GM18861 (cell line): Measurements from ENCODE around the gene USP22.

Experiments
- ATAC-seq: cut with Tn5 transposase; IDR thresholded peaks from one replicate; pipeline ENCODE4 v1.9.1; 2021; ENCODE audit not compliant: unreplicated experiment

Gene USP22

GRCh38 chr17:21021208-21021803 lies 21.5 kb downstream of the USP22 start:
- no peak for ATAC-seq

DNA sequence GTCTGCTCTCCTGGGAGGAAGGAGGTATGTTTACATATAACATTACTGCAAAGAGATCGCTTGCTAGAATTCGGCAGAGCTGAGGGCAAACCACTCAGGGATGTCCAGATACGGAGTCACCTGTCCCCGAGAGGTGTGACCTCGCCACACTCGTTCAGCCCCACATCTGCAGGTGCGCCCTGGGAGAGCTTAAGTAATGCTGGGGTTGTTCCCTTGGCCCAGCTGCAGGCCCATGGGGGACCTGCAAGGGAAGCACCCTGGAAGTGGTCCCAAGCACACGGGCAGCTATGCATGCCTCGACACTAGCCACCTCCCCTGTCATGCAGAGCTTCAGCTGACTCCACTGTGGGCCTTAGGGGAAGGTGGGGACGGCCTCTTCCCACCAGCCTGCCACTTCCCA lies 22.2 kb downstream of the USP22 start:
- ATAC-seq = no peak

GRCh38 chr17:21019976-21020586 lies 22.7 kb downstream of the USP22 start:
- no peak for ATAC-seq

- no peak for ATAC-seq
These were observed 23.9 kb downstream of the USP22 start for GRCh38 chr17:21018894-21019293.

DNA sequence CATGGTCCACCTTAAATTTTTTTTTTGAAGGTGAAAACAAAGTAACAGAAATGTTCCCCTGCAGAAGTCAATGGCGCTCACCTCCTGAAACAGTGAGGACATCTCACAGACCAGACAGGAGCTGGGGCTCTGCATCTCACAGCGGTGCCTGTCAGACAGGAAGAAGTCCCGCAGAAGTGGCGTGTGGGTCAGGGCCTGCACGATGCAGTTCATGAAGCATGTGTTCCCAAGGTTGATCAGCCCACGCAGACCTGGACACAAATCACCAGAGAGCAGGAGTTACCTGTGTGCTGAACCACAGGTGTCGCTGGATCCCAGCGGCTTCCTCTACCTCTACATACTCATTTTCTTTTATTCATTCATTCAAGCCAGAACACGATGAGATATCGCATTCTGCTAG lies 24.9 kb downstream of the USP22 start:
- no peak for ATAC-seq

- ATAC-seq = no peak
These were observed 25.6 kb downstream of the USP22 start for GRCh38 chr17:21017256-21017655.

DNA sequence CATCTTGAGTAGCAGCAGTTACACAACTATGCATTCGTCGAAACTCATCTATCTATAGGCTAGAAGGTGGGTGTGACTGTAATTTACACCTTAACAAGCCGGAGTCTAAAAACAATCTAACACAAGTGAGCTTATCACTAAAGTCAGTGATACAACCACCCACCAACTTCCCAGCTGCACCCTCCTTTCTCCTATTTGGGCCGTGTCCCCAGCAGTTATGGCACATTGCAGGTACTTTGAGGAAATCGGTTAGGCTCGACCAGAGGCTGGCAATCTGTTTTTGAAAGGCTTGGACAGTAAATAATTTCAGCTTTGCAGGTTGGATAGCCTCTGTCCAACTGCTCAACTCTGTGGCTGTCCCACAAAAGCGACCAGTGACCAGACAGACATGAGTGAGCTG lies 26.0 kb downstream of the USP22 start:
- ATAC-seq = no peak

GRCh38 chr17:21015564-21015963 lies 27.2 kb downstream of the USP22 start:
- ATAC-seq = no peak

- ATAC-seq = no peak
These were observed 28.3 kb downstream of the USP22 start for GRCh38 chr17:21014498-21014897.

DNA sequence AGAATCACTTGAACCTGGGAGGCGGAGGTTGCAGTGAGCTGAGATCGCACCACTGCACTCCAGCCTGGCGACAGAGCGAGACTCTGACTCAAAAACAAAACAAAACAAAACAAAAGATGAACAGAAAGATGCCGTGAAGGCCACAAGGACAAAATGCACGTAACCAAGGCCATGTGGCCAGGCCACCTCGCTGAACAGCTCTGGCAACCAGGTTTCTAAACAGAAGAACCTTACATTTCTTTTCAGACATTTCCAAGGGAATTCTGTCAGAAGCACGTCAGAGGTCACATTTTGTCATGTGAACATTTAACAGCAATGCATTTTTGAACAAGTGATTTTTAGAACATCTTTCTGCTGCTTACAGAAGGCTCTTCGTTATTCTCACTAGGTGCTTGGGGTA lies 28.8 kb downstream of the USP22 start:
- no peak for ATAC-seq

DNA sequence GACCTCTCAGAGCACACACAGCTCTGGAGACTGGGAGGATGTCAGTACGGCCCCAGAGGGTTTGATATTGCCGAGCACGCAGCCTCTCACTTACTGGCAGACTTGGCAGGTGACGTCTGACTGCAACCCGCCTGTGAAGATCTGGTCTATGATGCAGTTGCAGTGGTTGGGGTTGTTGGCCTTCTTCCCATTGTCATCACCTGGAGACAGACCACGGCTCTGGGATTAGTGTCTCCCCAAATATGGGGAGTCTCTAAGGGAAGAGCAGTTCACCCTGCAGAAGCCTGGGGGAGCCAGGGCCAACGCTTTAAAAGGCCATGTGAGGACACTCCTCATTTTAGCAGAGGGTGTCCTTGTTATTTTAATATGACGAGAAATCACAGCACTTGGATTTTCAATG lies 30.1 kb downstream of the USP22 start:
- no peak for ATAC-seq

- no peak for ATAC-seq
These were observed 31.9 kb downstream of the USP22 start for GRCh38 chr17:21010705-21011596.

DNA sequence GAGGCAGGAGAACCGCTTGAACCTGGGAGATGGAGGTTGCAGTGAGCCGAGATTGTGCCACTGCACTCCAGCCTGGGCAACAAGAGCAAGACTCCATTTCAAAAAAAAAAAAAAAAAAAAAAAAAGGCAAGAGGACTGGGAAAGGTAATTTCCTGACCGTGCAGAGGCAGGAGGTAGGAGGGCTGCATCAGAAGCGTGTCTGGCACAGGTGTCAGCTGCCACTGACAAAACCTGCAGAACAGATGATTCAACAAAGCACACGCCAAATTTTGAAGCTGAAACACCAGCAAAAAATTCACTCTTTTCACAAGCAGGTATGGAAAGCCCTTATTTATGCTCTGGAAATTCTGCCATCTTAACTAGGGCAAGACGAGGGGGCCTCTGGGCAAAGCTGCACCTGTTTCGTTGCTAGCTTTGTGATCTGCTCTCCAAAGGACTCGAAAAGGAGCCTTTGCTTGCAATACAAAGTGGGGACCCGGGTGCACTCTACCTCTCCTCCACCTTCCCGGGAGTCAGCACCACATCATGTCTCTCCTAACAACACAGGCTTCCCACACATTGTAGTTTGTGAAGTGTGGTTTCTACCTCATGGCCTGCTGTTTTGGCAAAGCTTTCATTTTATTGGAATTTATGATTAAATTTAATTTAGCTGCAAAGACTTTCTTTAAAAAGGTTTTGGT lies 33.7 kb downstream of the USP22 start:
- ATAC-seq = no peak

- ATAC-seq = no peak
These were observed 34.5 kb downstream of the USP22 start for GRCh38 chr17:21008160-21008915.

DNA sequence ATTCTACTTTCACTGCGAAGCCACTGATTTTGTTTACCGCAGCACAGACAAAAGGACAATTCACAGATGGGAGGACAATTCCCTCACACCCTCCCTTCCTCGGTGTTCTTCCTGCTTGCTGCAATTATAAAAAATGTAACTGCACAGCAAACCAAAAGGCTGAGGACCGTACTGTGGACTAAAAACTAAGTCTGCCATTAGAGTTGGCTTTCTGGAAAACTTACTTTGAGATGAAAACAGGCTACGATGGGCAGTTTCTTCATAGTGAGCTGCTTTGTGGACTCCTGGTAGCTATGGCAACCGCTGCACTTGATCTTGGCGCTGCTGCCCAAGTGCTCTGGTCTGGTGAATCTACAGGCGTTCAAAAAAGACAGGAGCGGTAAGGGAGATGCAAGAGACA lies 35.2 kb downstream of the USP22 start:
- ATAC-seq = no peak

DNA sequence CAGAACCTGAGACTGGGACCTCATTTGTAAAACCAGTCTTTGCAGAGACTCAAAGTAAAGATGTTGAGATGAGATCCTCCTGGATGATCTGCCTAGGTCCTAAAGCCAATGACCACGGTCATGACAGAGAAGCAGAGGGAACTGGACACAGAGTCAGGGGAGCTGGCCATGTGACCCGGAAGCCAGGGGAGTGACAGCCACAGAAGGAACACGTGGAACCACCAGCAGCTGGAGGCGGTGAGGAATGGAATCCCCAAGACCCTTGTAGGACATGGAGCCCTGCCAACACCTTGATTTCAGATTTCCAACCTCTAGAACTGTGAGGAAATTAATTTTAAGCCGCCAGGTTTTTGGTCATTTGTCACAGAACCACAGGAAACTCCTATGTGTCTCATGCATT lies 37.0 kb downstream of the USP22 start:
- ATAC-seq = no peak

DNA sequence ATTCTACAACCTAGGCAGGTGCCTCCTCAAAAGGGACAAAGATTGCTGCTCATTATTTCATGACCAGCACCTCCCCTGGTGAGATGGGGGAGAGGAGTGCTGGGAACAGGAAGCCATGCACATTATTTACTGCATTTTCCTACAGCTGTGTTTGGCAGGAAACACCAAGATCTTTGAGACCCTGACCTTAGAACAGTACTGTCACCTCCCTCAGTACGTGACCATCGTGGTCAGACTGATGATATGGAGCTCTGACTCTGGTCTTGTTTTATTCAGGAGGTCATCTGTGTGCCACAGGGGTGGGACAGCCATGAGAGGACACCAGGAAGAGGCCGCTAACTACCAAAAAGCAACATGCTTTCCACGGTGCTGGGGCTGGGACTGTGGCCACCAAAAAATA lies 37.4 kb downstream of the USP22 start:
- no peak for ATAC-seq

DNA sequence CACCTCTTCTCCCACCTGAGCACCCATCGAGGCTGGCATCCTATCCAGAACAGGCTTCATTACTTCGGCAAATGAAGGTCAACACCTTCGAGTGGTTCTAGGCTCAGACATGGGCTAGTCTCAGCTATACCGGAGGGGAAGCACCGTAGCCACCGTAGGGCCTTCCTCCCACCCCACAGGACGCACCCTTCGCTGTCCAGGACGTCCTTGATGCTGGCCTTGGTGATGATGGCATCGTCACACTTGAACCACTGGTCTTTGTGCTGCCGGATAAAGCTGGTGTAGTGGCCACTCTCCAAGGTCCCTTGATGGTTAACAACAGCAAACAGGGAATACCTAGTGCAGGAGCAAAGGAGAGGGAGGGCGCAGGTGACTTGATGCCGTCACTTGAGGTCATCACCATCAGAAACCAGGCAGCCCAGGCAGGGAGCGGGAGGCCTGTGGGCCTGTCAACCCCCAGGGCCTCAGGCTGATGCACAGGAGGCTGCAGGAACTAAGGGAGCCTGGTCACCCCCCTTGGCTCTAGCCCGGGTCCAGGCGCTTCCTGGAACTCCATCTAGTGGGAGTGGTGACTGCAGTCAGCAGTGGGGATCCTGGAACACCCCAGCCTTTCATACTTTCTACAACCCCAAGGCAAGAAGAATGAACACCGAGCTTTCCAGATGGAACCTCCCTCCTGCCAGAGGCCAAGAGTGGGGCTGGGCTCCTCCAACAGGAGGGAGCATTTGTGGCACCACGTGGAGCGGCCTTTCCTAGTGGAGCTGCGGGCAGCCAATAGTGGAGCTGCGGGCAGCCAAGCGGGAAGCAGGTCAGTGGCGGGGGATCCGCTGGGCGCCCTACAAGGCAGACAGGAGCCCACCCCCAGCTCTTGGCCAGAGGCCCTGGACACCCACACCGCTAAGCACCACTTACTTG lies 38.5 kb downstream of the USP22 start:
- ATAC-seq = no peak

DNA sequence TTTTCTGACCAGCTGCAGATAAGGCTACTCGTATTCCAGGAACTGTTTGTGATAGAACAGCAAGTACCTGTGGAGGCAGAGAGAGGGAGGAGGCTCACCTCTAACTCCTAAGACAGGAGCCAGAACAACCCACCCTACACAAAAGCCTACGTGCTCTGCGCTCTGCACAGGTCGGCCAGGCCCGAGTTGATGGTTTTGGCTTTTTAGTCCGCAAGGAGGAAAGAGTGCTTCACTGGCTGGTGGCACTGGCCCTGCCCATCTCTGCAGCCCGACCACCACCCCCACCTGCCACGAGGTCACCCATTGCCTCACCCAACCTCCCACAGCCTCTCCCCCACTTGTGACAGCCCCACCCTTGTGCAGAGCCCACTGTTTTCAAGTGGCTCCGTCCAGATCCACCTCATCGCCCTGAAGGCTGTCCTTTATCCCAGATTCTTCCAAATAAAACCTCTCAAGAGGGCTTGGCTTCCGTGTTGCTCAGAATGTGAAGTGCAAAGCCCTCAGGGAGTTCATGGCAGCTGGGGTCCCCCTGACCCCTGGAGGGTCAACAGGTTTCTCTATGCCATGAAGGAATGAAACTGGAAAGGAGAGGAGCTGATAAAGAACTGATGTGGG lies 39.7 kb downstream of the USP22 start:
- no peak for ATAC-seq
